Right hindlimb (tissue), 1 donor: Measurements from ENCODE around the gene PSMD6.

Experiments used
- DNase-seq: peaks from one replicate; pipeline ENCODE4 v3.0.0-alpha.2; 2018

PSMD6 gene

GRCh38 chr3:64042952-64043351, 19.7 kb upstream of the PSMD6 start:
- DNase-seq: no peak

GRCh38 chr3:64039981-64040733, 16.9 kb upstream of the PSMD6 start:
- no peak for DNase-seq

GRCh38 chr3:64039332-64039731, 16.0 kb upstream of the PSMD6 start:
- no peak for DNase-seq

DNA sequence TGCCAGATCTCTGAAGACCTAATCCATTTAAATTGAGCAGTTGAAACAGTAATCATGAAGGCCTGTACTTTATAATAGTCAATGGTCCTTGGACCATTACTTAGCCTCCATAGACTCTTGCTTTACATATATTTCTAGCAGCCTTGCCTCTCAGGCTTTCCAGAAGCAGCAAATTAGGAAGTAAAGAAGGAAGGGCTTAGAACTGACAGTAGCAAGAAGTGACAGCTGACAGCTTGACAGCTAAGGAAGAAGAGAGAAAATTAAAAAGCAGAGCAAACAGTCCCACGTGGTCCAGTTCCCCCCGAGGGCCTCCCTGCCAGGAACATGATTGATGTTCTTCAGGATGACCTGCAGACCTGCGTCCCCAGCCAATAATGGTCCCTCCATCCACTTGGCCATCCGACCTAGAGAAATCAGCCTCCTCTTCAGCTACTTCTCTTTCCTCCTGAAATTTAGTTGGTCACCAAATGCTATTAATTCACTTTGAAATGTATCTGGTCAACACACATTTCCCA, 15.0 kb upstream of the PSMD6 start:
- no peak for DNase-seq

DNA sequence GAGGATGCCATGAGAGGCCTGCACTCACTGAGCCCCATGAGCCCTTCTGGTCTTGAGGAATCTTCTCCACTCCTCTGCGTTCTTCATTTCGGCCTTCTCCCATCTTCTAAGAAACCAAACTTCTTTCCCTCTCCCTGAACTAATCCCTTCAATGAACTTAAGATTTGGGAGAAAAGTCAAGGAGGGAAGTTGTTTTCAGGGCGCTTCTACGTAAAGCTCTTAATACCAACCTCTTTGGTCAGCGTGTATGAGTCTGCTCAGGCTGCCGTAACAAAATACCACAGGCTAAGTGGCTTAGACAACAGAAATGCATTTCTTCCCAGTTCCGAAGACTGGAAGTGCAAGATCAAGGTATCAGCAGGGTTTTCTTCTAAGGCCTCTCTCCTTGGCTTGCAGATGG, 13.8 kb upstream of the PSMD6 start:
- DNase-seq: no peak

- no peak for DNase-seq
Observed at GRCh38 chr3:64033069-64033468, 9.8 kb upstream of the PSMD6 start.

- DNase-seq: no peak
Observed at GRCh38 chr3:64031540-64032508, 8.5 kb upstream of the PSMD6 start.

DNA sequence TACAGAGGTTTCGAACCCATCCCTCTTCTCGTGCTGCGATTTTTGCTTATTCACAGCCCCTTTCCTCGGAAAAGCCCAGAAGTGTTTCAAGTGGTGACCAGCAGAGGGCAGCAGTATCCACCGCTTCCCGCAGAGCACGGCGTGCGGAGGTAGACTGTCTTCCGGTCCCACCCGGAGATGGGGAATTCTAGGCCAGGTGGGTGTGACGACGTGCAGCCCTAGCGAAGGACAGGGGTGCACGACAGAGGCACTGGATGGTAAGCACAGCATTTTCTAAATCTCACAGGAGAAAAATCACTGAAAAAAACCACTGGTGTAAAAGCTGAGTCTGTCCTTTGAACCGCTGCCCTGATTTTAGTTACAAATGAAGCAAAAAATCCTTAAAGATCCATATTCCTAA, 7.4 kb upstream of the PSMD6 start:
- DNase-seq: peak; percentile 82

DNA sequence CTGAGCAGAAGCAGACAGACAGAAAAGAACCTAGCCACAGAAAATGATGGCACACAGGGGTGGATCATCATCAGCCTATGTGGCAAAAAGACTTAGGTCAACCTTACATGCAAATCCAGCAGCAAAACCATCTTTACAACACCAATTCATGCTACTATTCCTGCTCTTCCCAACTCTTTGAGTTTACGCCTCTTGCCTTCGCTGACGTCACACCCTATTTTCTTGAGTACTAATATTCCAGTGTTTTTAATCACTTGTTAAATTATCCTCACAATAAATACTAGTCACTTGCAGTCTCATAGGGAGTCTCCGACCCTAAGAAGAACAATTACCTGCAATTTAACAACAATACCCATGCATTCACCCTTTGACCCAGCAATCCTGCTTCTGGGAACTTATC, 6.0 kb upstream of the PSMD6 start:
- DNase-seq: no peak

- no peak for DNase-seq
Observed at GRCh38 chr3:64028754-64029153, 5.5 kb upstream of the PSMD6 start.

- DNase-seq: no peak
Observed at GRCh38 chr3:64027658-64028057, 4.4 kb upstream of the PSMD6 start.

DNA sequence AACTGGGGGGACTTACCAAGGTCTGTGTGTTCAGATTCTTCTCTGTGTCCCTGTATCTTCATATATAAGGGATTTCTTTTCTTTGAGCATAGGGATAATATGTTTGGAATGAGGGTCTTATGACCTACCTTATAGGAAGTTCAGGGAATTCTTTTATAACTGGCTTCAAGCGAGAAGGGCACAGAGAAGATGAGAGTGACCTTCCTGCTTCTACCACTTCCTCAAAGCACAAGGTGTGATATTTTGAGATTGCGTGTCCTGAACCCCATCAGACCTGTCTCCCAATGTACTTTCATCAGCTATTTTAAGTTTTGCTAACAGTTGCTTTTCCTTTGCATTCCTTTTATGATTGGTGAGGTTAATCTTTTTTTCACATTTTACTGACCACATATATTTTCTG, 3.1 kb upstream of the PSMD6 start:
- DNase-seq: no peak

- no peak for DNase-seq
Observed at GRCh38 chr3:64023861-64024223, 548 bp upstream of the PSMD6 start.

DNA sequence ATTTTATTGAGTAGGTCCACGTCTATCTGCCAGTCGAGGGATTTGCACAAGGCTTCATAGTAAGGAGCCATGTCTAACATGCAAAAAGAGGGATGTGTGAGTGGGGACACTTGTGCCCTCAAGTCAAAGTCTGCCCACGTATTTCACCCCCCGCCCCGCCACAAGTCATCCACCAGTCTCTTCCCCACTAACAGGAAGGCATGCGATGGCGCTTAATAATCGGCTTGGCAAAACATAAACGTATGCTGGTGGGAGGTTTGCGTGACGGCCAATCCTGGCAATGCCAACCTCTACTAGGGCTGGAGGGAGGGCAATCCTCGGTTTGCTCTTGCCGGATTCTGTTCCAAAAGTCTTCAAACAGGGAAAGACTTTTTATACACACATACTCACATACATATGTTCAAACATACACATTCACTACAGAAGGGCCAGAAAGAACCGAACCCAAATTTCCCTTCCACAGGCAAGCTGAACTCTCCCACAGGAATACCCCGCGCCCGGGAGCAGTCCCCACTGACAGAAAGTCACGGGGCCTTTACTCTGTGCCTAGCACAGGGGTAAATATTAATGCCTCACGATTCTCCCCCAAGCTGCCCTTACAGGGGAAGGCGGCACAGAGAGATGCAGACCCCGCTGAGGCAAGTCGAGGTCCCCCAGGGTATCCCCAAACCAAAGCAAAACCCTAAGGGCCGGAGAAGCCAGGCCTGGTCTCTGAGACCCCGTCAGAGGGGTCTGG, 675 bp downstream of the PSMD6 start:
- DNase-seq: no peak

DNA sequence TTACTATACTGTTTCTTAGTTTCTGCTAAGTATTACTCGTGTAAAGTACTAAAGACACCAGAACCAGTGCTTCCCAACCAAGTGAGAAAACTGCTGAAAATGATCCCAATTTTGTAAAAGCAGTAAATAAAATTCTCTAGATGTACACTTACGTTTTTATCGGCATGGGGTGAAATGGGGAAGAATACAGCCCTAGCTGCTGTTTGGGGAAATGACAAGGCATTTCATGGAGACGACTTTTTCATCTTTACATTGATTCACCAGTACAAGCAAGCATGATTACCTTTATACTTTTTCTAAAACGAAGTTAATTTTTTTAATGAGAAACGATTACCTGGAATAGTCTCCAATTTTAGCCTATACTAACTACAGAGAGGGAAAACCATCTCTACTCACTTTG, 1.4 kb downstream of the PSMD6 start:
- DNase-seq: no peak

DNA sequence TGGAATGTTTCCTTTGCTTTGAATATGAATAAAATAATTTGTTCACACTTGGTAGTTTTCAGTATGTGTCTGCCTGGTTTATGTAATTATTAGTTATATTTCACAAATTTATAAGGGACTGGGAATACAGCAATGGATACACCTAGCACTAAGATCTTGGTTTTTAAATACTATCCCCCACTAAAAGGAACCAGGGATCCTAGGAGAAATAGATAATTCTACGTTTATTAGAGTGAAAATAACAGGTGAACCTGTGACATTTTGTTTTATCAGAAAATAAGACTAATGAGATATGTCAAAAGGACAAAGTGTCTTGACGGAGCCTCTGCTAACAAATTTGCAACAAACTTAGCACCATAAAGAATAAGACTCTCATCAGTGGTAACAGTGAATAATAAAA, 3.4 kb downstream of the PSMD6 start:
- no peak for DNase-seq

- no peak for DNase-seq
Observed at GRCh38 chr3:64019271-64019670, 4.0 kb downstream of the PSMD6 start.

GRCh38 chr3:64016941-64017620, 6.2 kb downstream of the PSMD6 start:
- DNase-seq: no peak

DNA sequence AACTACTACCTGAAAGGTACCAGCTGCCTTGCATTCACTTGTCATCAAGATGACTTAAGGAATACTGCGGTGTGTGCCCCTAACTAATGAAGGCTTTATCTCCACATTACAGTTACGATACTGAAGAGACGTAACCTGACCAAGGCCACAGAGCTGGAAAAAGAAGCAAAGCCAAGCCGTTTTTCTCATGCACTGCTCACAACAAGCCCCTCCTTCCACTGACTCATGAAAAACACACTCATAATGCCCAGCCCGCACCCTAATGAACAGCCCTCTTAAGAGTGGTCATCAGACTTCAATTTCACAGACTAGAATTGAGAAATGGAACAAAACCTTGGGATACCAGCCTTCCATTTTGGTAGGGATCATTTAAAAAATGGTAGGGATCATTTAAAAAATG, 11.6 kb downstream of the PSMD6 start:
- DNase-seq: no peak

GRCh38 chr3:64010199-64010598, 13.1 kb downstream of the PSMD6 start:
- no peak for DNase-seq

- DNase-seq: no peak
Observed at GRCh38 chr3:64009528-64009927, 13.8 kb downstream of the PSMD6 start.

- no peak for DNase-seq
Observed at GRCh38 chr3:64008487-64009351, 14.6 kb downstream of the PSMD6 start.
